HG03354 (cell line): ENCODE measurements around the gene DENND1A.

Source experiments
- ATAC-seq: cut with Tn5 transposase; IDR thresholded peaks from one replicate; pipeline ENCODE4 v1.9.1; 2021; ENCODE audit warnings: mild to moderate bottlenecking; ENCODE audit not compliant: unreplicated experiment, poor library complexity, severe bottlenecking

The DENND1A gene

DNA sequence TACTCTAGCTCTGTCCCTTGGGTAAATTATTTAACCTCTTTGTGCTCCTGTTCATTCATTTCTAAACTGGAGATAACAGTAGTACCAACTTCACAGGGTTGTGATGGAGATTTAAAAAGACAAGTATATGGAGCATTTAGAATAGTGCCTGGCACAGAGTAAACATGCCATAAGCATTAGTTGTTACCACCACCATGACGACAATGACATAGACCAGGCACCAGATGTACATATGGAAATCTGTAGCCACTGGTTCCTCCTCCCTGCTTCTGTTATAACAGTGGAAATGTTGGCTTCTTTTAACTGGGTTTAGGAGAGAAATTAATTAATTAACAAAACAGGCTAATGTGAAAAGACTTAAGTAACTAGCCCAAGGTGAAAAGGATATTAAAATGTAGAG is 217.5 kb downstream of the DENND1A start:
- ATAC-seq: no peak

DNA sequence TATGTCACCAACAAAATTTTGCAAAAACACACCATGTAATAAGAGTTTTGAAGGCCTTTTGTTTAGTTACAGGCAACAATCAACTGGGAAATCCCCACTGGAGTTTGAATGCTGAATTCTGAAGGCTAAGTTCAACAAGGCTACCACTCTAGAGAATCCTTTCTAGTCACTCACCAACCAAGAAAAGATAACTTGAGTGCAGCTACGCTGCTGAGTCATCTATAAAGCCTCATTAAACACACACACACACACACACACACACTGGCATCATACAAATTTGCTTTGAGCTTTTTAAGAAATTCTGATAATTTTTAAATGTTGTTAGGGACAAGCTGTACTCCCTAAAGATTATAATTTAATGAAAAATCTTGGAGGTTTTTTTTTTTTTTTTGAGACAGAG is 219.6 kb downstream of the DENND1A start:
- ATAC-seq: no peak

DNA sequence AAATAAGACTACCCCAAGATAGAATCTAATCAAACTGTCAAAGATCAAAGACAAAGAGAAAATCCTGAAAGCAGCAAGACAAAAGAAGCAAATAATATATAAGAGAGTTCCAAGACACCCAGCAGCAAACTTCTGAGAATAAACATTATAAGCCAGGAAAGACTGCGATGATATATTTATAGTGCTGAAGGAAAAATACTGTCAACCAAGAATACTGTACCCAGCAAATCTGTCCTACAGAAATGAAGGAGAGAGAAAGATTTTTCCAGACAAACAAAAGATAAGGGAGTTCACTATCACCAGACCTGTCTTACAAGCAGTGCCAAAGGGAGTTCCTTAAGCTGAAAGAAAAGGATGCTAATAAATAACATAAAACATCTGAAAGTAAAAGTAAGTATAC is 227.4 kb downstream of the DENND1A start:
- ATAC-seq: no peak

DNA sequence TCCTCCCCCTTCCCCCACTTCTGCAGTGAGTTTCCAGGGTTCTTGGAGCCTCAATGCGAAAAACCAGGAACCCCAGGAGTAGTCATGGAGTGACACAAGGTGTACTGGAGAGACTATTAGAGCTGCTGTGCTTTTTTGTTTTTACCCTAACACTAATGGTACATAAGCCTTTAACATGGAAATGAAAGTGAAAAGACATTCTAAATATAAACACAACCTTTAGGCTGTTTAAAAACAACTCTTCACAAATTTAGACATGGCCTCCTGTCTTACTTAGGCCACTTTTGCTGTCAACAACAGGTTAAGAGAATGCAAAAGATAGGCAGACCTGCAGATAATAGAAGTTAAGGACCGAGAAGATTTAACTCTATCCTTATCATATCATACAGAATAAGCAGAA is 232.2 kb downstream of the DENND1A start:
- ATAC-seq: no peak

DNA sequence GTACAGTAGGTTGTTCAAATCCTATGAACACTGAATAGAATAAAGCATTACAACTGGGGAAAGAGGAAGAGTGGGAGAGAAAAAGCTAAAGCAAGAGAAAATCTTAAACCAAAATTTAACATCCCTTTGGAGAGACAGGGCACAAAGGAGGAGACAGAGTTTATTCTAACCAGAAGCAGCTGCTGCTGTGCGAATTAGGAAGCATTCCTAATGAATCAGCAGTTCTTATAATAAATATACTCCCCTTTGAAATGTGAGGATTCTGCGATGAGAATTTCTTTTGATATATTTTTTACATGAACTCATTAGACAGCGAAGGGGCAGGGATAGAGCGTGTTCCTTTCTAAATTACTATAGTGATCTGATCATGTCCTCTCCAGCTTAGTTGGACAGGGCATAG is 233.4 kb downstream of the DENND1A start:
- ATAC-seq: no peak

DNA sequence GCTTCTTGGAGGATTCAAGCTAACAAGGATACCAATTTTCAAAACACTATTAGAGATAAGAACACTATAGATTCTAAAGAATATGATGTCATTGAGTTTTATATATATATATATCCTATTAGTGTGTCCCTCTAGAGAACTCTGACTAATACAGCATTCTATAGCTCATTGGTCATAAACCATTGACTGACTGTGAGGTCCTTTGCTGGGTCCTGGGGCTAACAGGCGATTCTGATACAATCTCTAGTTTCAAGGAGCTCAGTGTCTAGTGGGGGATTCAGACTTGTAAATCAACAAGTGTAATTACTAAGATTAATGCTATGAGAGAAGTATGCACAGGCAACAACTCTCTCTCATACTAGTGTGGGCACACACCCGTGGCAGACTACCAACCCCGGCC is 234.5 kb downstream of the DENND1A start:
- ATAC-seq: no peak

DNA sequence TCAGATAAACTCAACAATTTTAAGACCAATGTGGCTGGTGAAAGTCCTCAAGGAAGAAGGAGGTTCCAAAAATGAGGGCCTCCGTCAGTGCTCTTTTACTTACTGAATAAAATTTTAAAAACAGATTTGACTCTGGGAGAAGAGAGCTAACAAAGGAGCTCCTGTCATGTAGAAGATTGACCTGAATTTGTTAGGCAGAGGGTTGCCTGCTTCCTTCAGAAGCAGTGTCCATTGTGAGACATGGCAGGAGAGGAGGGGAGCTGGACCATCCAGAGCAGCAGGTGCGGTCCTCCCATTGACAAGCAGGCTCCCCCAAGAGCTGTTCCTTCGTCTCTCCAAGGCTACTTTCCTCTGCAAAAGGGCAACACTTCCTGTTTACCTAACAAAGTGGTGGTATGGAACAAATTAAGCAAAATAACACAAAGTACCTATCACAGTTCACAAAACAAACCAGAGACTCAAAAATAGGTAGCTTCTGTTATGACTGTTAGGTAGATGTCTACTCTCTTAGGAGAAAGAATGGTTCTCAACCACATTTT is 238.1 kb downstream of the DENND1A start:
- no peak for ATAC-seq

DNA sequence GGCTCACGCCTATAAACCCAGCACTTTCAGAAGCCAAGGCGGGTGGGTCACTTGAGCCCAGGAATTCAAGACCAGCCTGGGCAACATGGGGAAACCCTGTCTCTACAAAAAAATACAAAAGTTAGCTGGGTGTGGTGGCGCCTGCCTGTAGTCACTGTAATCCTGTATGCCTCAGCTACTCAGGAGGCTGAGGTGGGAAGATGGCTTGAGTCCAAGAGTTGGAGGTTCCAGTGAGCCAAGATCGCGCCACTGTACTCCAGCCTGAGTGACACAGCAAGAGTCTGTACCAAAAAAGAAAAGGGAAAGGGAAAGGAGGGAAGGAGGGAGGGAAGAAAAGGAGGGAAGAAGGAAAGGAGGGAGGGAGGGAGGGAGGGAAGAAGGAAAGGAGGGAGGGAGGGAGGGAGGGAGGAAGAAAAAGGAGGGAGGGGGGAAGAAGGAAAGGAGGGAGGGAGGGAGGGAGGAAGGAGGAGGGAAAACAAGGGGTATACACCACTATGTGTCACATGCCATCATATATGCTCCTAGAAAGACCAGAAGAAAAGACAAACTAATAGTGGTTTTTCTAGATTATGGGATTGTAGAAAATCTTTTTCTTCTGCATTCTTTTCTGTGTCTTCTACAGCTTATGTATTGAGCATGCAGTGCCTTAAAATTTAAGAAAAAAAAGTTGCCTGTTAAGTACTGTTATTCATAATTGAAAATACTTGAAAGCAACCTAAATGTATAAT is 240.1 kb downstream of the DENND1A start:
- no peak for ATAC-seq

DNA sequence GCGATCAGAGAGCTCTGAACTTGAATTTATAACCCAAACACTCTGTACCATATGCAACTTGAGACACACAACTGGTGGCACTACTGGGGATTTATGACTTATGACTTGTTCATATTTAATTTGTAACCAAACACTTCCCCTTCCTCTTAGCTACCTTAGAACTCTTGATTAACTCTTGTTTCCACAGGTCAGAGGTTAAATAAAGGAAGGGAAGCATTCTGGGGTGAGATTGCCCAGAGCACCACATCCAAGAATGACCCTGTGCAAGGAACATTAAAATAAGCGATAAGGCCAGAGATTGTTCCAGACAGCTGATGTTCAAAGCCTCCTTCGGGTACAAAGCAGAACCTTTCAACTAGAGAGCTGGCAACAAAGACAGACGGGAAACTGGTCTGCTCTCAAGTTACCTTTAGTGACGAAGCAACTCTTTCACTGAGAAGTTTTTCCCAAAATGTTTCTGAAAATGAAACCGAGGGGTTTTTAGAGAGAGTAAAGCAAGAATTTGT is 242.6 kb downstream of the DENND1A start:
- ATAC-seq: no peak

DNA sequence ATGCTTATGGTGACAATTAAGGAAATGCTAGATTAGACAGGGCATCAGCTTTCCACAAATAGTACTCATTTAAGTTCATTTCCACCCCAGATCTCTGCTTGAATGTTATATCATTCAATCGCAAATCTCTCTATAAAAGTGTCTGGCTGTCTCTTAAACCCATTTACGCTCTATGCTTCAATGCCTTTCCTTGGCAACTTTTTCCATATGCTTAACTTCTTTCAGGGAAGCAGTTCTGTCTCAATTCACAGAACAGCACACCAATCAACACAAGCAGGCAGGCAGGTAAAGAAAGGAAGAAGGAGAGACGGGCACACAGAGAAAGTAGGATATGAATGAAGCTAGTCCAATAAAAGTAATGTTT is 243.1 kb downstream of the DENND1A start:
- no peak for ATAC-seq

DNA sequence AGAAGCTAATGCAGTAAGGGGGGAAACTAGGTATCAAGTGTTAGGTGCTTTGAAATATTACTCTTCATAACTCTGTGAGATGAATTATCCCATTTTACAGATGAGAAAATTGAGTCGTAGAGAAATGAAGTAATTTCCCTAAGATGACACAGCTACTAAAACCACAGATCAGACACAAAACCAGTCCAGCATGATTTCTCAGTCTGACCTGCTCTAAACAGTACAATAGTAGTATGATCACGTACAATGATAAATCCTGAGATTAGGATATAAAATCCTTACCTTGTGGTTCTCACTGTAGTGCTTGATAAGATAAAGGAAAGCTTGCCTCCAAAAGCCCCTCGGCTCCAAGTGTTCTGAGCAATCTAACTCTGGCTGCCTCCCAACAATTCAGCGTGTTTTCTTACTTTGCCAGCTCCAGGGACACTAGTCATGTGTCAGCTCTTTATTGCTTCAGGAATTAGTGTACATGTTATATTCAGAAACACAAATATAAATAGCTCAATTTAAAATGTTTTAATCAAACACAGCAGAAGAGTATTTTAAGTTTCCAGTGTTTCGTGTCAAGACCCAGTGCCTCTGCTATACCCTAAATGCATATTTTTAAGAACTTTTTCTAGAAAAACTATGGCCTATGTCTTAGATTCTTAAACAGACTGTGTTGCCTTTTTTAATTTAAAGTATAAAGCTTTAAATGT is 243.6 kb downstream of the DENND1A start:
- ATAC-seq: no peak

DNA sequence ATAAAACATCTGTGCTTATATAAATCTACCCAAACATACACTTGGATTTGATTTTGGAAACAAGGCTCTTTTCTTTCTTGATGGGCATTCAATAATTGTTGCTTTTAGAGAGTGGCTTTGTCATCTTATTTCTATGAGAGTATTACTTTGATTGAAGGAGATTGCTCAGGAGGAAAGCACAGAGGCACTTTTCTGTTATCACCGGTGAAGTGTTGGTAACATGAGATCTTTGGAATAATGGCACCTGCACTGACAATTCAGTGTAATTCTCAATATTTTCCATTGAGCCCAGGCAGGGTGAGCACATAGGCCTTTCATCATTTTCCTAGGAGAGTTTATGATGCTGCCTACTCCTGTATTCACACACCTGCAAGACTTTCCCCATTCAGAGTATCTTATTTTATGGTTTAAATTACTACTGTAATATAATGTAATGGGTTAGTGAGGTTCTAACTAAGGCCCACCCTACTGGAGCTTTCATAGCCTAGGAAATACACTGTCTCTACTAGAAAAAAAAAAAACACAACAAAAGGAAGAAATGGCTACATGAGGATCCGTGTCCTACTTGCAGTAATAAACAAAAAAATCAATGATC is 244.3 kb downstream of the DENND1A start:
- ATAC-seq: no peak

DNA sequence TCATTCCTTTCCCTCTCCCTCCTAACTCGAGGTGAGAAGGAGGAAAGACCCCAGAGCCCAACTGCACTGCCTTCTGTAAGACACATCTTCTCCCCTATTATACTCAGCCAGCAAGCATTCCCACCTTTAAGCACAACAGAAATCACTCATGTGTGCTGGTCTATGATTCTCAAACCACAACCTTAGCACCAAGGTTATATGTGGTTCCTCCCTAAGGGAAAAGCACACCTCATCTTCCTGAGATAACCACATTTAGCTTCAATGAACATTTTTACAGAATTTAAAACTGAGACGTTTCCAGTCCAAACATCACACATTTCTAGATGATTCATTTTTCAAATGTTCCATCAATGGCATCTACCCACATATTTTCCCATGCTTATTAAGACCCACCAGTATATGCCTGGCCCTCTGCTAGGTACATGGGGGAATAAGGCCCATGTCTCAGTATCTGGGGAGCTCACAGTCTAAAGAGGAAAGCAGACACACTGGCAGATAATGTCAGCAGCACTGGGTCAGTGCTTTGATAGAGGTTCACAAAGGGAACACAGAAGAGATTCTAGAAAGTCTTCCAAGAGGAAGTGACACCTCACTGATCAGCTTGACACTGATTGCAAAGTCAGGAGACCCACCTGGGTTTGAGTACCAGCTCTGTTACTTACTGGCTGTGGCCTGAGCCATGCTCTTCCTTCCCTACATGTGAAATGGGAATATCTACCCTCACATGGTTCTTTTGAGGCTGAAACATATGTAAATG is 245.4 kb downstream of the DENND1A start:
- peak; percentile 59 for ATAC-seq

DNA sequence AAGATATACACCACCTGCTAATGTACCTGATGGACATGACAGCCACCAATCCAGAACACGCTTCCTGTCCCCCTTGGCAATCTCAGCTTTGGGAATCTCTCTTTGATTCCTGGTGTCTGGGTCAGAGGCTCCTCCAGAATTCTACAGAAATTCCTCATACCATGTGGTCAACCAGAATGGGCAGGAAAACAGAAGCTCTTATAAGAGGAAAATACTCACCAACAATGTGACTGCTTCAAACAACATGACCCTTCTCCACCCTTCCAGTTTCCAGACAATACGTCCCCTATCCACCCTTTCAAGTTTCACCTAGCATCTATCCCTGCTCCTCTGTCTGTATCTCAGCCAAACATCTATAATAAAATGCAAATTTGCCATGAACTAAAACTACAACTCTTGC is 247.2 kb downstream of the DENND1A start:
- ATAC-seq: no peak

DNA sequence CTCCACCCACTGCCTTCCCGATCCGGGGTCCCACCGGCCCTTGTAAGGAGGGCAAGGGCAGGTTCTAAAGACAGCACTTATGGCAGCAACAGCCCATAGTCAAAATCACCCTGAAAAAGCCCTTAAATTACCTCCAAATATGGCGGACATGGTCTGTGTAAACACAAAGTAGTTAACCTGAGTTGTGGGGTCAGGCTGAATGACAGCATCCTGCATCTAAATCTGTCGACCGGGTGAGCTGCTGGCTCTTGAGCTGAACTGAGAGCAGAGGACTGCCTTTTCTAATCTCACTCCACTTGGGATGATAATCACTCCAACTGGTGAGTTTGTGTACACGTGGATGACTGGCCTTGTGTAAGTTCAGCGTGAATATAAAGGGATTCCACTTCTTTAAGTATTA is 249.6 kb downstream of the DENND1A start:
- ATAC-seq: no peak

DNA sequence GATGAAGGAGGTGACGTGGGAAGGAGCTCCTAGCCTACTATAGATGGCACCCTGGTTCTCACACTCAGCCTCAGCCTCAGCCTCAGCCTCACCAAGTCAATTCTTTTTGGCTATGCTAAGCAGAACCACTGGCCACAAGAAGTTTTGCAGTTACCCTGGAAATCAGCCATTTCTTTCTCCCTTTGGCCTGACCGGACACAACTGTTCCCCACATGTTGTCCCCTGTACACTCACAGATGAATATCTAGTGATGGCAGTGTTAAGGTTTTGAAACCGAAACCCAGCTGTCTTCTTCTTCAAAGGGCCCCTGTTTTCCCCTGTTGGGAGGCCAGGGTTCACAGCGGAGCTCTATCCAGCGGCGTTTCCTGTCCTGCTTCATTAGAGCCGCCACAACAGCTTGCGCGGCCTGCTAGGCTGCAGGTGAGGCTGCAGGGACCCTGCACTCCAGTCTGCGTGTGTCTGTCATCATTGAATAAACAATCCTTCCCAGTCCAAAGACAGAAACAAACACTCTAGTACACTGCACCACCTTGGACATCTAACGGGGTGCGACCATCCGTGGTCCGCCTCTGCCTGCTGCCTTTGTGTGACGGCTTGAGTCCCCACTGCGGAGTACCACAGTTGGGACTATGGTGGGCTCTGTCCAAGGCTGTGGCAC is 250.5 kb downstream of the DENND1A start:
- peak; percentile 97 for ATAC-seq

DNA sequence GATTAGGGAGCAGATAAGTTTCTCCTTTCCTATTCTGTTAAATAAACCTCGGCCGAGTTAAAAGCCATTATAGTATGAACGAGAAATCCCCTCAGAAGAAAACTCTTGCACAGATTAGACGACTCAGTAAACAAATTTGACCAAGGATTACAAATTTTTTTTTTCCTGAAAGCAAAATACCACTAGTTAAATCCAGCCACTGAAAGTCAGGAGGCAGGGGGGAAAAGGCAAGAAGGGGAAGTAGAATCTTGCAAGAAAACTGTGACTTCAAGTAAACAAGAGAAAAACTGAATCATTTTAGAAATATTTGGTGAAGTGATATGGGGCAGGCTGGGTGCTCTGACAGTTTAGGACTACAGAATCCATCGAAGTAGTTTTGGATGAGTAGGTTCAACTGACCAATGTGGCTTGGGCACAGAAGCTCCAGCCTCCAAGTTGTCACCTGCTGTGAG is 251.0 kb downstream of the DENND1A start:
- no peak for ATAC-seq

DNA sequence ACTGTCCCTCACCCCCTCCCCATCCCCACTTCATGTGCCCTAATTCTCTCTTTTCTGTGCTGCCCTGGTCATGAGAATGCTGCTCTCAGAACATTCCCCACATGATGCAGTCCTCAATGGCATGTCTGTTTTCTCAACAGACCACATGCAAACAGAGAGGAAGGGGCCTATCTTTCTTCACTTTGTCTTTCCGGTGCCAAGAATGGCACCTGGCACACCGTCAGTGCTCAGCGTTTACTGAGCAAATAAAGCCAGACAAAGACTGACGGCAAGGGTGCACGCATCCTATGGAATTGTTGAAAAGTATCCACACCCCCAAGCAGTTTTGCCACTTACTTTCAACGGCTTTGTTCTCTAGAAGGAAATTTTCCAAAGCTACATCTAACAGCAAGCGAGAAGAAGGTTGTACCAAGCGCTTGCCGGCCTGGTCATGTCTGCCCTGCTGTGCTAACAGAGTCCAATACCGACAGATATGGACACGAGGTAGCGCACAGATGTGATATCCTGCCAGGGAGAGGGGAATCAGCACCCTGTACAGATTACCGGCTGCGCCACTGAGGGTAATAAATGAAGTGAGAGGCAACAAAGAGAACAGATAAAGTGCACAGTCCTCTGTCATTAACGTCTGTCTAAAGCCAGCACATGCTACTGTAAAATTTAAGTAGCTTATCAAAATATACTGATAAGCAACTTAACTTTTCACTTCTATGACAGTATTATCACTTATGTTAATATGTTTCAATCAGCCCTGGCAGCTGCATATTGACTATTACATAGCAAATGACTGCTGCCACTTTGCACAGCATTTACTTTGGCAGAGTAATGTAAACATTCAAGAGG is 251.7 kb downstream of the DENND1A start:
- ATAC-seq: no peak

DNA sequence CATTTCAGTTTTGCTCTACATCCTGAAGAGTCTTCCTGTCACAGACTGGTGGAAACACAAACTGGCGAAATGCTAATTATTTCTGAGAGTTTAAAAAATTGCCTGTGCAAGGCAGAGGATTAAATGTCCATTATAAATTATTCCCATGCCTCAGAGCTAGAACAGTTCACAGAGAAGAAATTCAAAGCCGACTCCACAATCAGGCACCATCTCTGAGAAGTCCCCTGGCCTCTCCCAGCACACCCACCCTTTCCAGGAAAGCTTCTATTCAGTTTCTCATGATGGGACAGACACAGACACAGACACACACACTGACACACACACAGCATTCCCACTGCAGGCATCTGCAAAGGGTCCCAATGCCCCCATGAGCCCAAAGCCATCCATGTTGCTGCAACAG is 253.1 kb downstream of the DENND1A start:
- ATAC-seq: no peak
